ENCODE results near the gene PAPOLB. TPM values are rescaled to one million over a fixed set of nuclear protein-coding genes. Genes with fewer than 3 reads are reported as not detected.
"Not testable (repeated sequence)": the region's sequence is repeated elsewhere in the genome, so short reads cannot be mapped to it uniquely, and the experiment has no call there.

The PAPOLB gene
- total RNA-seq, 1 experiment from 2014 or later = 0.31 TPM

DNA sequence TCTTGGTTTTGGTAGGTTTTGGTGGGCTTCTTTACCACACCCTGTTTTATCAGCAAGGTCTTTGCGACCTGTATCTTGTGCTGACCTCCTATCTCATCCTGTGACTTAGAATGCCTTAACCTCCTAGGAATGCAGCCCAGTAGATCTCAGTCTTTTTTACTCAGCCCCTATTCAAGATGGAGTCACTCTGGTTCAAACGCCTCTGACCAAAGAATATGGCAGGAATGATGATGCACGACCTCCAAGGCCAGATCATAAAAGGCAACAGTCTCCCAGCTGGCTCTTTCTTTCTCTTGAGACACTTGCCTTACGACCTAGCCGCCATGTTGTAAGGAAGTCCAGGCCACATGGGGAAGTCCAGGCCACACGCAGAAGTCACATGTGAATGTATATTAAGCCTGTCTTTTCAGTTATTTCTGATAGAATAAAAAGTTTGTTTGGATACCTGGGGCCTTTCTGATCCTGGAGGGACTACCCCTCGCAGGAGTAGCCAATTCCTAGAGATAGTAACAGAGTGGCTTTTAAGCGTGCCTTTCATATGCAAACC is 32.2 kb upstream of the PAPOLB start (continued):
- TF ChIP-seq, protein P1, sequence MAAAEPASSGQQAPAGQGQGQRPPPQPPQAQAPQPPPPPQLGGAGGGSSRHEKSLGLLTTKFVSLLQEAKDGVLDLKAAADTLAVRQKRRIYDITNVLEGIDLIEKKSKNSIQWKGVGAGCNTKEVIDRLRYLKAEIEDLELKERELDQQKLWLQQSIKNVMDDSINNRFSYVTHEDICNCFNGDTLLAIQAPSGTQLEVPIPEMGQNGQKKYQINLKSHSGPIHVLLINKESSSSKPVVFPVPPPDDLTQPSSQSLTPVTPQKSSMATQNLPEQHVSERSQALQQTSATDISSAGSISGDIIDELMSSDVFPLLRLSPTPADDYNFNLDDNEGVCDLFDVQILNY (CRISPR knock-in tag; IDR thresholded peaks at IDR 0.05) = no peak
- TF ChIP-seq, protein P2, sequence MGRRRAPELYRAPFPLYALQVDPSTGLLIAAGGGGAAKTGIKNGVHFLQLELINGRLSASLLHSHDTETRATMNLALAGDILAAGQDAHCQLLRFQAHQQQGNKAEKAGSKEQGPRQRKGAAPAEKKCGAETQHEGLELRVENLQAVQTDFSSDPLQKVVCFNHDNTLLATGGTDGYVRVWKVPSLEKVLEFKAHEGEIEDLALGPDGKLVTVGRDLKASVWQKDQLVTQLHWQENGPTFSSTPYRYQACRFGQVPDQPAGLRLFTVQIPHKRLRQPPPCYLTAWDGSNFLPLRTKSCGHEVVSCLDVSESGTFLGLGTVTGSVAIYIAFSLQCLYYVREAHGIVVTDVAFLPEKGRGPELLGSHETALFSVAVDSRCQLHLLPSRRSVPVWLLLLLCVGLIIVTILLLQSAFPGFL (CRISPR knock-in tag; IDR thresholded peaks at IDR 0.05; ENCODE audit: borderline replicate concordance) = no peak
- no peak for TF ChIP-seq SMAD4 (CRISPR knock-in tag; IDR thresholded peaks at IDR 0.05)
- TF ChIP-seq NR2C2 (CRISPR knock-in tag; IDR thresholded peaks at IDR 0.05) = no peak
- TF ChIP-seq NFE2L1 (CRISPR knock-in tag; IDR thresholded peaks at IDR 0.05) = no peak
- no peak for TF ChIP-seq NFYB (CRISPR knock-in tag; conservative IDR thresholded peaks at IDR 0.05; ENCODE audit: low read depth)

DNA sequence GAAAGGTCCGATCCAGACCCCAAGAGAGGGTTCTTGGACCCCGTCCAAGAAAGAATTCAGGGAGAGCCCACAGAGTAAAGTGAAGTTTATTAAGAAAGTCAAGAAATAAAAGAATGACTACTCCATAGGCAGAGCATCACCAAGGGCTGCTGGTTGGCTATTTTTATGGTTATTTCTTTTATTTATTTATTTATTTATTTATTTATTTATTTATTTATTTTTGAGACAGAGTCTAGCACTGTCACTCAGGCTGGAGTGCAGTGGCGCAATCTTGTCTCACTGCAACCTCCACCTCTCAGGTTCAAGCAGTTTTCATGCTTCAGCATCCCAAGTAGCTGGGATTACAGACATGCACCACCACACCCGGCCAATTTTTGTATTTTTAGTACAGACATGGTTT is 31.4 kb upstream of the PAPOLB start:
- DNase-seq (ENCODE audit: low spot score); H3K27ac Mint-ChIP-seq; ATAC-seq; H3K9me3 Mint-ChIP-seq; H3K4me3 Mint-ChIP-seq; H3K27me3 Mint-ChIP-seq (ENCODE audit: low read depth); H3K36me3 Mint-ChIP-seq: not testable (repeated sequence)
- ChIA-PET POLR2A (interaction anchor here (0.7 kb wide), 1 partner anchor 139 kb away, joined by 3 read pairs; no protein-coding TSS in a partner anchor), CTCF (interaction anchor here (4.3 kb wide), 1 partner anchor 10 kb away, joined by 21 read pairs; the partner anchor contains the start of gene RADIL)
- peaks cover 12% of the 10 kb centered on the region for H3K4me1 Mint-ChIP-seq

DNA sequence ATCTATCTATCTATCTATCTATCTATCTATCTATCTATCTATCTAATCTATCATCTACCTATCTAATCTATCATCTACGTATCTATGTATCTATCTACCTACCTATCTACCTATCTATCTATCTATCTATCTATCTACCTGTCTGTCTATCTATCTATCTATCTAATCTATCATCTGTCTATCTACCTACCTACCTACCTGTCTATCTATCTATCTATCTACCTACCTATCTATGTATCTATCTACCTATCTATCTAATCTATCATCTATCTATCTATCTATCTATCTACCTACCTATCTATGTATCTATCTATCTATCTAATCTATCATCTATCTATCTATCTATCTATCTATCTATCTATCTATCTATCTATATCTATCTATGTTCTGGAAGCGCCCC is 29.7 kb upstream of the PAPOLB start:
- CTCF ChIA-PET = interaction anchor here (1.4 kb wide), 1 partner anchor 8 kb away, joined by 6 read pairs; the partner anchor contains the start of gene RADIL
- H3K4me1 Mint-ChIP-seq = peaks cover 12% of the 10 kb centered on the region
- H3K27ac Mint-ChIP-seq; H3K36me3 Mint-ChIP-seq; ATAC-seq; H3K27me3 Mint-ChIP-seq (ENCODE audit: low read depth); DNase-seq (ENCODE audit: low spot score); H3K9me3 Mint-ChIP-seq; POLR2A ChIA-PET; H3K4me3 Mint-ChIP-seq: not testable (repeated sequence)

DNA sequence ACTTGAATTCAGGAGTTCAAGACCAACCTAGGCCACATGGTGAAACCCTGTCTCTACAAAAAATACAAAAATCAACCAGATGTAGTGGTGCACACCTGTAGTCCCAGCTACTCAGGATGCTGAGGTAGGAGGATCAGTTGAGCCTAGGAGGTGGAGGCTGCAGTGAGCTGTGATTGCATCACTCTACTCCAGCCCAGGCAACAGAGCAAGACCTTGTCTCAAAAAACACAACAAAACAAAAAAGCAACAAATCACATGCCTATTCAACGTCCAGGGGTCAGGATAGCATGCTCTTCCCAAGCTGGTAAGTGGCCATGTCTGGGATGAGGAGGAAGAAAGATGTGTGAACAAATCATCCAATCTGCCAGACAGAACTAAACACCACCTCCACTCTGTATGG is 27.9 kb upstream of the PAPOLB start:
- DNase-seq (ENCODE audit: low spot score) = no peak
- Mint-ChIP-seq H3K4me1 (peaks cover 9% of the 10 kb centered on the region), H3K36me3 (no peaks in the 10 kb centered on the region), H3K9me3 (peaks cover 6% of the 10 kb centered on the region), H3K27ac (no peak overlapping the region), H3K27me3 (ENCODE audit: low read depth) (peaks cover 4% of the 10 kb centered on the region), H3K4me3 (no peak overlapping the region)
- TF ChIP-seq NR1H2 (CRISPR knock-in tag; IDR thresholded peaks at IDR 0.05) (no peak), ZNF317 (CRISPR knock-in tag; IDR thresholded peaks at IDR 0.05; ENCODE audit: borderline replicate concordance, low read depth) (no peak)
- TF ChIP-seq, protein P3, sequence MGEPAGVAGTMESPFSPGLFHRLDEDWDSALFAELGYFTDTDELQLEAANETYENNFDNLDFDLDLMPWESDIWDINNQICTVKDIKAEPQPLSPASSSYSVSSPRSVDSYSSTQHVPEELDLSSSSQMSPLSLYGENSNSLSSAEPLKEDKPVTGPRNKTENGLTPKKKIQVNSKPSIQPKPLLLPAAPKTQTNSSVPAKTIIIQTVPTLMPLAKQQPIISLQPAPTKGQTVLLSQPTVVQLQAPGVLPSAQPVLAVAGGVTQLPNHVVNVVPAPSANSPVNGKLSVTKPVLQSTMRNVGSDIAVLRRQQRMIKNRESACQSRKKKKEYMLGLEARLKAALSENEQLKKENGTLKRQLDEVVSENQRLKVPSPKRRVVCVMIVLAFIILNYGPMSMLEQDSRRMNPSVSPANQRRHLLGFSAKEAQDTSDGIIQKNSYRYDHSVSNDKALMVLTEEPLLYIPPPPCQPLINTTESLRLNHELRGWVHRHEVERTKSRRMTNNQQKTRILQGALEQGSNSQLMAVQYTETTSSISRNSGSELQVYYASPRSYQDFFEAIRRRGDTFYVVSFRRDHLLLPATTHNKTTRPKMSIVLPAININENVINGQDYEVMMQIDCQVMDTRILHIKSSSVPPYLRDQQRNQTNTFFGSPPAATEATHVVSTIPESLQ (CRISPR knock-in tag; IDR thresholded peaks at IDR 0.05) = no peak
- TF ChIP-seq, protein P4, sequence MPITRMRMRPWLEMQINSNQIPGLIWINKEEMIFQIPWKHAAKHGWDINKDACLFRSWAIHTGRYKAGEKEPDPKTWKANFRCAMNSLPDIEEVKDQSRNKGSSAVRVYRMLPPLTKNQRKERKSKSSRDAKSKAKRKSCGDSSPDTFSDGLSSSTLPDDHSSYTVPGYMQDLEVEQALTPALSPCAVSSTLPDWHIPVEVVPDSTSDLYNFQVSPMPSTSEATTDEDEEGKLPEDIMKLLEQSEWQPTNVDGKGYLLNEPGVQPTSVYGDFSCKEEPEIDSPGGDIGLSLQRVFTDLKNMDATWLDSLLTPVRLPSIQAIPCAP (CRISPR knock-in tag; IDR thresholded peaks at IDR 0.05) = no peak
- no peak for ATAC-seq
- ChIA-PET CTCF (no interaction called here), POLR2A (no interaction called here)

DNA sequence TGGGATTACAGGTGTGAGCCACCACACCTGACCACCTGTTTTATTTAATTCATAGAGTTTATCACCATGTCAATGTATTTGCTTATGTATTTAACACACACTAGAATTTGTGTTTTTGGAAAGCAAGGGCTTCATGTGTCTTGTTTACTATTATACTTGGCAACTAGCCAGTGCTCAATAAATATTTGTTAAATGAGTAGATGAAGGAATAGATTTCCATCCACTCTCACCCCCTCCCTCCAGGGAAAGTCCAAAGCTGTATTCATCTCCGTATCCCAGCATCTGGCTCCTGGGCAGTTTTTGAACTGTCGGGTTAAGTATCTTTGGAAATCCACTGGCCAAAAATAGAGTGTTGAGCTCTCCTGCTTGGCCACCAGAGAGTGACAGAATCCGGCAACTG is 26.3 kb upstream of the PAPOLB start:
- Mint-ChIP-seq H3K9me3 (no peaks in the 10 kb centered on the region), H3K27me3 (ENCODE audit: low read depth) (peaks cover 4% of the 10 kb centered on the region), H3K36me3 (no peaks in the 10 kb centered on the region), H3K4me1 (peaks cover 4% of the 10 kb centered on the region), H3K27ac (no peak overlapping the region), H3K4me3 (no peak overlapping the region)
- CTCF ChIA-PET = interaction anchor here (0.7 to 1.7 kb wide), 2 partner anchors 13 to 58 kb away, joined by 3 read pairs; no protein-coding TSS in a partner anchor
- TF ChIP-seq ZNF219 (CRISPR knock-in tag; IDR thresholded peaks at IDR 0.05; ENCODE audit: borderline replicate concordance) (no peak), TEAD1 (CRISPR knock-in tag; IDR thresholded peaks at IDR 0.05) (no peak), ZNF138 (CRISPR knock-in tag; conservative IDR thresholded peaks at IDR 0.05) (no peak), TP53 (CRISPR knock-in tag; IDR thresholded peaks at IDR 0.05) (no peak), ZNF416 (CRISPR knock-in tag; IDR thresholded peaks at IDR 0.05) (no peak), ZNF317 (CRISPR knock-in tag; IDR thresholded peaks at IDR 0.05; ENCODE audit: borderline replicate concordance, low read depth) (no peak), NFE2L1 (CRISPR knock-in tag; IDR thresholded peaks at IDR 0.05) (no peak), MYBL2 (CRISPR knock-in tag; IDR thresholded peaks at IDR 0.05) (no peak), NR2C2 (CRISPR knock-in tag; IDR thresholded peaks at IDR 0.05) (no peak)
- TF ChIP-seq, protein P5, sequence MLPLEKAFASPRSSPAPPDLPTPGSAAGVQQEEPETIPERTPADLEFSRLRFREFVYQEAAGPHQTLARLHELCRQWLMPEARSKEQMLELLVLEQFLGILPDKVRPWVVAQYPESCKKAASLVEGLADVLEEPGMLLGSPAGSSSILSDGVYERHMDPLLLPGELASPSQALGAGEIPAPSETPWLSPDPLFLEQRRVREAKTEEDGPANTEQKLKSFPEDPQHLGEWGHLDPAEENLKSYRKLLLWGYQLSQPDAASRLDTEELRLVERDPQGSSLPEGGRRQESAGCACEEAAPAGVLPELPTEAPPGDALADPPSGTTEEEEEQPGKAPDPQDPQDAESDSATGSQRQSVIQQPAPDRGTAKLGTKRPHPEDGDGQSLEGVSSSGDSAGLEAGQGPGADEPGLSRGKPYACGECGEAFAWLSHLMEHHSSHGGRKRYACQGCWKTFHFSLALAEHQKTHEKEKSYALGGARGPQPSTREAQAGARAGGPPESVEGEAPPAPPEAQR (CRISPR knock-in tag; IDR thresholded peaks at IDR 0.05) = no peak
- TF ChIP-seq, protein P6, sequence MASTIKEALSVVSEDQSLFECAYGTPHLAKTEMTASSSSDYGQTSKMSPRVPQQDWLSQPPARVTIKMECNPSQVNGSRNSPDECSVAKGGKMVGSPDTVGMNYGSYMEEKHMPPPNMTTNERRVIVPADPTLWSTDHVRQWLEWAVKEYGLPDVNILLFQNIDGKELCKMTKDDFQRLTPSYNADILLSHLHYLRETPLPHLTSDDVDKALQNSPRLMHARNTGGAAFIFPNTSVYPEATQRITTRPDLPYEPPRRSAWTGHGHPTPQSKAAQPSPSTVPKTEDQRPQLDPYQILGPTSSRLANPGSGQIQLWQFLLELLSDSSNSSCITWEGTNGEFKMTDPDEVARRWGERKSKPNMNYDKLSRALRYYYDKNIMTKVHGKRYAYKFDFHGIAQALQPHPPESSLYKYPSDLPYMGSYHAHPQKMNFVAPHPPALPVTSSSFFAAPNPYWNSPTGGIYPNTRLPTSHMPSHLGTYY (CRISPR knock-in tag; IDR thresholded peaks at IDR 0.05) = no peak
- TF ChIP-seq, protein P7, sequence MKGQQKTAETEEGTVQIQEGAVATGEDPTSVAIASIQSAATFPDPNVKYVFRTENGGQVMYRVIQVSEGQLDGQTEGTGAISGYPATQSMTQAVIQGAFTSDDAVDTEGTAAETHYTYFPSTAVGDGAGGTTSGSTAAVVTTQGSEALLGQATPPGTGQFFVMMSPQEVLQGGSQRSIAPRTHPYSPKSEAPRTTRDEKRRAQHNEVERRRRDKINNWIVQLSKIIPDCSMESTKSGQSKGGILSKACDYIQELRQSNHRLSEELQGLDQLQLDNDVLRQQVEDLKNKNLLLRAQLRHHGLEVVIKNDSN (CRISPR knock-in tag; IDR thresholded peaks at IDR 0.05) = no peak
- ATAC-seq = no peak
- no peak for DNase-seq (ENCODE audit: low spot score)
- POLR2A ChIA-PET = no interaction called here
